IPS DF 6.9 (cell line): ENCODE results near the gene AGXT.

Source experiments
- DNase-seq: peaks from one replicate; pipeline ENCODE4 v3.0.0-alpha.2; 2013; ENCODE audit warnings: low read depth, low spot score
- H3K27ac ChIP-seq: one replicate; pipeline ENCODE4 v1.5.1; 2013; ENCODE audit warnings: low read length, control low read depth
- H3K27me3 ChIP-seq: 2 replicates; pipeline ENCODE4 v1.6.1; 2013; ENCODE audit warnings: mild to moderate bottlenecking, low read length; ENCODE audit not compliant: control insufficient read depth, insufficient read depth
- H3K36me3 ChIP-seq: 2 replicates; pipeline ENCODE4 v1.6.1; 2013; ENCODE audit warnings: low read length; ENCODE audit not compliant: control insufficient read depth, insufficient read depth
- H3K4me1 ChIP-seq: 2 replicates; pipeline ENCODE4 v1.6.1; 2013; ENCODE audit warnings: low read length; ENCODE audit not compliant: control insufficient read depth, insufficient read depth
- H3K4me3 ChIP-seq: 2 replicates; pipeline ENCODE4 v1.5.1; 2013; ENCODE audit warnings: mild to moderate bottlenecking, low read length
- H3K9me3 ChIP-seq: 2 replicates; pipeline ENCODE4 v1.6.1; 2013; ENCODE audit warnings: low read length, inconsistent platforms; ENCODE audit not compliant: control insufficient read depth, insufficient read depth
- WGBS: extraction: QIAGEN DNeasy Blood & Tissue Kit; methylation state at CpG from one replicate; pipeline ENCODE4 v1.1.7; 2013; ENCODE audit warnings: mixed read lengths, missing lambda C conversion rate; ENCODE audit not compliant: insufficient read length, insufficient coverage; 5-methylcytosine and 5-hydroxymethylcytosine counted together

The AGXT gene

GRCh38 chr2:240900141-240900860, 31.7 kb downstream of the AGXT start:
- H3K36me3 ChIP-seq: no peaks in the 10 kb centered on the region
- WGBS: no CpG with 5 or more reads among the region's 27 CpGs
- H3K27ac ChIP-seq: no peak overlapping the region
- H3K4me1 ChIP-seq: no peaks in the 10 kb centered on the region
- no peak overlapping the region for H3K4me3 ChIP-seq
- H3K9me3 ChIP-seq: no peaks in the 10 kb centered on the region
- no peaks in the 10 kb centered on the region for H3K27me3 ChIP-seq
- DNase-seq: no peak

GRCh38 chr2:240901986-240902614, 33.5 kb downstream of the AGXT start:
- no peak for DNase-seq
- no CpG with 5 or more reads among the region's 14 CpGs for WGBS
- no peak overlapping the region for H3K27ac ChIP-seq
- no peaks in the 10 kb centered on the region for H3K27me3 ChIP-seq
- no peak overlapping the region for H3K4me3 ChIP-seq
- H3K36me3 ChIP-seq: no peaks in the 10 kb centered on the region
- H3K9me3 ChIP-seq: no peaks in the 10 kb centered on the region
- H3K4me1 ChIP-seq: no peaks in the 10 kb centered on the region

GRCh38 chr2:240902615-240903041, 34.0 kb downstream of the AGXT start:
- Histone ChIP-seq H3K4me1 (no peaks in the 10 kb centered on the region), H3K27ac (no peak overlapping the region), H3K36me3 (no peaks in the 10 kb centered on the region), H3K27me3 (no peaks in the 10 kb centered on the region), H3K9me3 (no peaks in the 10 kb centered on the region), H3K4me3 (no peak overlapping the region)
- WGBS: no CpG with 5 or more reads among the region's 7 CpGs
- no peak for DNase-seq

GRCh38 chr2:240903191-240904060, 34.8 kb downstream of the AGXT start:
- H3K4me3 ChIP-seq: no peak overlapping the region
- no peaks in the 10 kb centered on the region for H3K27me3 ChIP-seq
- H3K36me3 ChIP-seq: no peaks in the 10 kb centered on the region
- DNase-seq: no peak
- no CpG with 5 or more reads among the region's 34 CpGs for WGBS
- H3K9me3 ChIP-seq: no peaks in the 10 kb centered on the region
- H3K27ac ChIP-seq: no peak overlapping the region
- H3K4me1 ChIP-seq: no peaks in the 10 kb centered on the region

- Histone ChIP-seq H3K4me1 (no peaks in the 10 kb centered on the region), H3K9me3 (no peaks in the 10 kb centered on the region), H3K27ac (no peak overlapping the region), H3K4me3 (no peak overlapping the region), H3K27me3 (no peaks in the 10 kb centered on the region), H3K36me3 (no peaks in the 10 kb centered on the region)
- WGBS: no CpG with 5 or more reads among the region's 19 CpGs
- DNase-seq: no peak
These were observed 35.9 kb downstream of the AGXT start for GRCh38 chr2:240904216-240905175.

GRCh38 chr2:240905176-240905781, 36.7 kb downstream of the AGXT start:
- H3K27ac ChIP-seq: no peak overlapping the region
- no peak overlapping the region for H3K4me3 ChIP-seq
- no peaks in the 10 kb centered on the region for H3K36me3 ChIP-seq
- no peaks in the 10 kb centered on the region for H3K27me3 ChIP-seq
- no CpG with 5 or more reads among the region's 13 CpGs for WGBS
- H3K9me3 ChIP-seq: no peaks in the 10 kb centered on the region
- H3K4me1 ChIP-seq: no peaks in the 10 kb centered on the region
- DNase-seq: no peak

- Histone ChIP-seq H3K27ac (no peak within 1 kb of the TSS), H3K36me3 (no peaks in the 10 kb centered on the region), H3K4me3 (no peak within 1 kb of the TSS), H3K27me3 (no peaks in the 10 kb centered on the region), H3K9me3 (no peaks in the 10 kb centered on the region), H3K4me1 (no peaks in the 10 kb centered on the region)
- DNase-seq: no peak
- no CpG with 5 or more reads among the region's 23 CpGs for WGBS
These were observed 37.7 kb downstream of the AGXT start, which contains the start of gene CROCC2 for GRCh38 chr2:240906141-240906910. Gene CROCC2 (plus strand): TSS chr2:240906336. CDS start chr2:240906514, 178 bp downstream.

- Histone ChIP-seq H3K27ac (no peak overlapping the region), H3K4me3 (no peak overlapping the region), H3K4me1 (no peaks in the 10 kb centered on the region), H3K27me3 (no peaks in the 10 kb centered on the region), H3K36me3 (no peaks in the 10 kb centered on the region), H3K9me3 (no peaks in the 10 kb centered on the region)
- no CpG with 5 or more reads among the region's 22 CpGs for WGBS
- DNase-seq: no peak
These were observed 38.4 kb downstream of the AGXT start for GRCh38 chr2:240906911-240907590.
